CD4-positive, alpha-beta T cell (primary cell): ENCODE measurements around the gene ENOX1. TPM values are rescaled to one million over a fixed set of nuclear protein-coding genes. Genes with fewer than 3 reads are reported as not detected.

Experiments
- ATAC-seq: fragments of 200-7000 bp; cut with Tn5 transposase; one replicate; pipeline ENCODE4 v1.10.0; 2022; ENCODE audit warnings: mild to moderate bottlenecking; ENCODE audit not compliant: poor library complexity
- CTCF ChIA-PET: fragments of 350-600 bp; sonication (Branson Sonifier 250); formaldehyde crosslinking; loops from one replicate; lab custom pipeline; 2021; ENCODE audit warnings: antibody characterized with exemption, inconsistent platforms; lab: Charles Lee
- POLR2A ChIA-PET: fragments of 350-600 bp; sonication (Branson Sonifier 250); formaldehyde crosslinking; loops from one replicate; lab custom pipeline; 2021; ENCODE audit warnings: antibody characterized with exemption, inconsistent platforms; lab: Charles Lee
- DNase-seq, 14 experiments: peaks; one replicate each; pipeline ENCODE4 v3.0.0-alpha.2; 2013 to 2020; ENCODE audit warnings: mixed read lengths in 2 of 14
- H3K27ac ChIP-seq, 2 donors: one replicate each; pipeline versions ENCODE4 v1.5.1 to v1.7.0; 2013; ENCODE audit warnings: low read length in 2 of 2, low read depth in 1 of 2, mild to moderate bottlenecking in 1 of 2
- H3K27me3 ChIP-seq, 2 experiments: 1 replicate in 1 of 2; 2 replicates in 1 of 2; pipeline versions ENCODE4 v1.6.1 to v1.7.0; 2013; ENCODE audit warnings: low read length in 2 of 2, control low read depth in 1 of 2, mild to moderate bottlenecking in 1 of 2, moderate library complexity in 1 of 2; ENCODE audit not compliant: insufficient read depth in 2 of 2, control insufficient read depth in 1 of 2
- H3K36me3 ChIP-seq: one replicate; pipeline ENCODE4 v1.6.1; 2013; ENCODE audit warnings: low read length, control low read depth; ENCODE audit not compliant: insufficient read depth
- H3K4me1 ChIP-seq: one replicate; pipeline ENCODE4 v1.6.1; 2013; ENCODE audit warnings: low read length, control low read depth; ENCODE audit not compliant: insufficient read depth
- H3K4me3 ChIP-seq: one replicate; pipeline ENCODE4 v1.5.1; 2013; ENCODE audit warnings: mild to moderate bottlenecking, low read length, moderate library complexity
- H3K9me3 ChIP-seq, 2 experiments: 1 replicate in 1 of 2; 2 replicates in 1 of 2; pipeline versions ENCODE4 v1.6.1 to v1.7.0; 2013; ENCODE audit warnings: low read length in 2 of 2, mild to moderate bottlenecking in 2 of 2, control low read depth in 1 of 2, moderate library complexity in 1 of 2; ENCODE audit not compliant: control insufficient read depth in 1 of 2, insufficient read depth in 1 of 2
- H3K27ac Mint-ChIP-seq: one replicate; pipeline ENCODE4 v1.8.0; 2020; ENCODE audit warnings: mixed read lengths
- H3K27me3 Mint-ChIP-seq: one replicate; pipeline ENCODE4 v1.8.0; 2021; ENCODE audit warnings: mixed read lengths
- H3K36me3 Mint-ChIP-seq: one replicate; pipeline ENCODE4 v1.8.0; 2021; ENCODE audit warnings: low read depth, mixed read lengths
- H3K4me1 Mint-ChIP-seq: one replicate; pipeline ENCODE4 v1.8.0; 2021; ENCODE audit warnings: low read depth, mixed read lengths
- H3K4me3 Mint-ChIP-seq: one replicate; pipeline ENCODE4 v1.8.0; 2020; ENCODE audit warnings: mild to moderate bottlenecking, mixed read lengths
- H3K9me3 Mint-ChIP-seq: one replicate; pipeline ENCODE4 v1.8.0; 2020; ENCODE audit warnings: mixed read lengths
- CTCF ChIP-seq: fragments of 200-600 bp; IDR thresholded peaks from one replicate; pipeline ENCODE4 v1.8.0; 2022; ENCODE audit warnings: antibody characterized with exemption, mild to moderate bottlenecking
- intact Hi-C, 2 experiments: fragments of 100-400 bp; cut with DNase I in 1 of 2; cut with micrococcal nuclease in 1 of 2; formaldehyde crosslinking; loops; one replicate each; pipeline versions ENCODE4 v1.15.1 to v1.9.0; 2023 to 2025; cut with DNase I, micrococcal nuclease
- total RNA-seq, 174 experiments: library from RNA in 2 of 174; stranded (reverse) in 2 of 174; gene quantifications; one replicate each; pipeline ENCODE4 v1.2.3 and lab custom pipeline; 2021 to 2026

ENOX1 gene
- total RNA-seq, 2 experiments from 2014 or later: not detected

DNA sequence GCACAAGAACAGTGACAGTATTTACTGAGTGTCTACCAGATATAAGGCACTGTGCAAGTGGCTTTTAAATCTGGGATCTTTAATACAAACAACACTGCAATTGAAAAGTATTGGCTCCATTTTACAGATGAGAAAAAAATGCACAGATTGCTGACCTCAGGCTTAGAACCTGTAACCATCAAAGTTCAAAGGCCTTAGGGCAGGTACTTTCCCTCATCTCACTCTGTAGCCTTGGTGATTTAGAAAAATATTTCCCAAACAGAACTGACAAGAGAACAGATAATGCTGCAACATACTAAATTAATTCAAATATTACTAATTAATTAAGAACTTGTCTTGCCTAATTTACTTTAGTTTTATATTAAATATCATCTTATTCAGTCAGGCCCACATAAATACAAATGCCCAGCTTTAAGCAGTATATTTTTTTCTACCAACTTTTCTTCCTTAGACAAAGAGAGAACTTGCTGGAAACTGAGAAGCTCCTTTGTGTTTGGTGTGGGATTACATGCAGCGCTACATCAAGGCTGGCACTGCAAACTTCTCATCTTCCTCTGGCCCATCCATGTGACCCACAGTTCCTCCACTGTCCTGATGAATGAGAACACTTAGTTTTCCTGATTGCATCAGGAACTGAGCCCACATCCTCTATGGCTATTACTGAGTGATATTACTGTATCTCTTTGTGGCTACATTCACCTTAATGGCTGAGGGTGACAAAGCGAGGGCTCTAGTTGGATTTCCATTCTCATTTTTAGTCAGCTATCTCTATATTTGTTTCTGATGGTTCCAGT, 302.1 kb downstream of the ENOX1 start:
- Histone ChIP-seq H3K9me3 (no peaks in the 10 kb centered on the region), H3K27ac (no peak overlapping the region), H3K4me3 (no peak overlapping the region), H3K36me3 (no peaks in the 10 kb centered on the region), H3K27me3 (no peaks in the 10 kb centered on the region), H3K4me1 (no peaks in the 10 kb centered on the region)
- ChIA-PET CTCF (no interaction called here), POLR2A (no interaction called here)
- Mint-ChIP-seq H3K4me1 (peaks cover 15% of the 10 kb centered on the region), H3K9me3 (no peaks in the 10 kb centered on the region), H3K4me3 (no peak overlapping the region), H3K36me3 (no peaks in the 10 kb centered on the region), H3K27me3 (no peaks in the 10 kb centered on the region), H3K27ac (no peak overlapping the region)
- peak in 3 of 14 experiments; percentile 3 to 15 (median 12) for DNase-seq
- TF ChIP-seq CTCF: no peak
- ATAC-seq: no peak
- intact Hi-C loops: no loop called here

GRCh38 chr13:43483930-43484329, 302.8 kb downstream of the ENOX1 start:
- Histone ChIP-seq H3K9me3 (no peaks in the 10 kb centered on the region), H3K27me3 (no peaks in the 10 kb centered on the region), H3K36me3 (no peaks in the 10 kb centered on the region), H3K4me3 (no peak overlapping the region), H3K4me1 (no peaks in the 10 kb centered on the region), H3K27ac (no peak overlapping the region)
- Mint-ChIP-seq H3K27ac (no peak overlapping the region), H3K4me1 (peaks cover 15% of the 10 kb centered on the region), H3K36me3 (no peaks in the 10 kb centered on the region), H3K9me3 (no peaks in the 10 kb centered on the region), H3K4me3 (no peak overlapping the region), H3K27me3 (no peaks in the 10 kb centered on the region)
- DNase-seq (no peak), ATAC-seq (no peak)
- CTCF ChIA-PET: no interaction called here
- intact Hi-C loops: no loop called here
- no peak for TF ChIP-seq CTCF
- POLR2A ChIA-PET: no interaction called here

DNA sequence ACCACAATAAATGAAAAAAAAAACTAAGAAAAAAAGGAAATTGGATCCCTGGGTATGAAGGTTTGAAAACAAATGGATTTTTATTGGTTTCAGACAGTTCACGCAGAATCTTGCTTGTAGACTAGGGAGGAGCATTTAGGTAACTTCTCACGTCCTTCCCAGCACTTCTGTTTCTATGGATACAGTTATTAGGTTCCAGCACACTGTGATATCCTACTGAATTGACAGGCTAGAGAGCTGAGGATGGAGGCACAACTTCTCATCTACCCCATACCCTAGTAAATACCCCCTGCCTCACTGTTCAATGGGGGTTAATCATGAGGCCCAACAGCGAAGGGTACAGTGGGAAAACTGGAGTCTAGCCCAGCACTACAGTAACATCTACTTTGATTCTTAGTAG, 304.1 kb downstream of the ENOX1 start:
- POLR2A ChIA-PET: no interaction called here
- no peak for DNase-seq
- no peaks in the 10 kb centered on the region for H3K36me3 Mint-ChIP-seq
- intact Hi-C loops: no loop called here
- no peaks in the 10 kb centered on the region for H3K27me3 Mint-ChIP-seq
- no peak overlapping the region for H3K27ac Mint-ChIP-seq
- no peak for TF ChIP-seq CTCF
- H3K9me3 Mint-ChIP-seq: no peaks in the 10 kb centered on the region
- Histone ChIP-seq H3K27me3 (no peaks in the 10 kb centered on the region), H3K36me3 (no peaks in the 10 kb centered on the region), H3K4me3 (no peak overlapping the region), H3K27ac (no peak overlapping the region), H3K4me1 (no peaks in the 10 kb centered on the region), H3K9me3 (no peaks in the 10 kb centered on the region)
- no peak overlapping the region for H3K4me3 Mint-ChIP-seq
- ATAC-seq: no peak
- CTCF ChIA-PET: no interaction called here
- peaks cover 15% of the 10 kb centered on the region for H3K4me1 Mint-ChIP-seq
